Measurements from ENCODE around the gene PPM1L. TPM values are rescaled to one million over a fixed set of nuclear protein-coding genes. Genes with fewer than 3 reads are reported as not detected.

The PPM1L gene
- total and polyA plus RNA-seq, 10 of the 15 experiments (the other 5 are each of a cell fraction or from before 2014, with no cell fraction given): under 0.01 to 0.33 (median 0.06) TPM; not detected in 1

GRCh38 chr3:160886421-160886820 lies 130.4 kb downstream of the PPM1L start (continued):
- TF ChIP-seq MYC (IDR thresholded peaks at IDR 0.05; ENCODE audit: insufficient read depth, insufficient read length, insufficient replicate concordance, low read length, severe bottlenecking): no peak
- TF ChIP-seq SKIL (IDR thresholded peaks at IDR 0.05; ENCODE audit: low read depth, poor library complexity, severe bottlenecking): no peak
- no peak for TF ChIP-seq SMC3 (IDR thresholded peaks at IDR 0.05; ENCODE audit: borderline replicate concordance, low read length)
- TF ChIP-seq RAD51 (IDR thresholded peaks at IDR 0.05): no peak
- no peak for TF ChIP-seq ATF7 (IDR thresholded peaks at IDR 0.05; ENCODE audit: low read depth)
- TF ChIP-seq SREBF2 (IDR thresholded peaks at IDR 0.05; ENCODE audit: low read length): no peak
- TF ChIP-seq TCF3 (IDR thresholded peaks at IDR 0.05; ENCODE audit: borderline replicate concordance, insufficient read depth, low read depth, low read length): no peak
- no peak for TF ChIP-seq MXI1 (IDR thresholded peaks at IDR 0.05; ENCODE audit: low read depth, low read length)
- TF ChIP-seq NR2C1 (IDR thresholded peaks at IDR 0.05): no peak
- no peak for TF ChIP-seq PRDM15 (CRISPR knock-in tag; IDR thresholded peaks at IDR 0.05)
- no peak for TF ChIP-seq ZNF207 (IDR thresholded peaks at IDR 0.05; ENCODE audit: borderline replicate concordance)
- no peak for TF ChIP-seq E2F8 (IDR thresholded peaks at IDR 0.05; ENCODE audit: low read depth, partially characterized antibody)
- TF ChIP-seq IRF5 (IDR thresholded peaks at IDR 0.05; ENCODE audit: borderline replicate concordance): no peak
- TF ChIP-seq NFIC (IDR thresholded peaks at IDR 0.05; ENCODE audit: low read depth, low read length): peak; percentile 85
- TF ChIP-seq PAX5 (IDR thresholded peaks at IDR 0.05; ENCODE audit: borderline replicate concordance, low read depth, low read length): peak; percentile 68
- TF ChIP-seq NFYA (IDR thresholded peaks at IDR 0.05; ENCODE audit: borderline replicate concordance, low read depth, low read length): no peak
- TF ChIP-seq CTCF (IDR thresholded peaks at IDR 0.05 in 2 of 3, conservative IDR thresholded peaks at IDR 0.05 in 1 of 3; ENCODE audit: control insufficient read depth in 2 of 3, extremely low read depth in 1 of 3, insufficient read depth in 1 of 3, low read depth in 3 of 3, low read length in 3 of 3): no peak

Measured in GM12878 (cell line).